ENCODE measurements around the gene NUDT13. TPM values are rescaled to one million over a fixed set of nuclear protein-coding genes. Genes with fewer than 3 reads are reported as not detected.

NUDT13 gene
- total and polyA plus RNA-seq, 11 donors = 1.8 to 5.8 (median 3.2) TPM

GRCh38 chr10:73174148-73174925 lies 64.1 kb downstream of the NUDT13 start:
- WGBS, 4 donors = 93 to 100% (median 100%) methylated on average over 1 of the region's 1 CpG
- Histone ChIP-seq H3K4me1 (peaks cover 0 to 4% (median 0%) of the 10 kb centered on the region in 12 donors), H3K27me3 (no peaks in the 10 kb centered on the region), H3K9me3 (no peaks in the 10 kb centered on the region), H3K27ac (no peak overlapping the region), H3K4me3 (no peak overlapping the region), H3K36me3 (peaks cover 0 to 54% (median 39%) of the 10 kb centered on the region in 9 donors)
- no peak for ATAC-seq
- intact Hi-C loops (cut with DNase I) = no loop called here
- DNase-seq = no peak
- TF ChIP-seq POLR2A (IDR thresholded peaks at IDR 0.05) = no peak
- TF ChIP-seq, protein P1, sequence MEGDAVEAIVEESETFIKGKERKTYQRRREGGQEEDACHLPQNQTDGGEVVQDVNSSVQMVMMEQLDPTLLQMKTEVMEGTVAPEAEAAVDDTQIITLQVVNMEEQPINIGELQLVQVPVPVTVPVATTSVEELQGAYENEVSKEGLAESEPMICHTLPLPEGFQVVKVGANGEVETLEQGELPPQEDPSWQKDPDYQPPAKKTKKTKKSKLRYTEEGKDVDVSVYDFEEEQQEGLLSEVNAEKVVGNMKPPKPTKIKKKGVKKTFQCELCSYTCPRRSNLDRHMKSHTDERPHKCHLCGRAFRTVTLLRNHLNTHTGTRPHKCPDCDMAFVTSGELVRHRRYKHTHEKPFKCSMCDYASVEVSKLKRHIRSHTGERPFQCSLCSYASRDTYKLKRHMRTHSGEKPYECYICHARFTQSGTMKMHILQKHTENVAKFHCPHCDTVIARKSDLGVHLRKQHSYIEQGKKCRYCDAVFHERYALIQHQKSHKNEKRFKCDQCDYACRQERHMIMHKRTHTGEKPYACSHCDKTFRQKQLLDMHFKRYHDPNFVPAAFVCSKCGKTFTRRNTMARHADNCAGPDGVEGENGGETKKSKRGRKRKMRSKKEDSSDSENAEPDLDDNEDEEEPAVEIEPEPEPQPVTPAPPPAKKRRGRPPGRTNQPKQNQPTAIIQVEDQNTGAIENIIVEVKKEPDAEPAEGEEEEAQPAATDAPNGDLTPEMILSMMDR (IDR thresholded peaks at IDR 0.05) = no peak

Other genes with a start within 250 kb of the NUDT13 start
- under 1 TPM in 4 of 9 donors, not detected in 5; 0.16 to 0.53 (median 0.32) TPM for gene OIT3, start 216.7 kb upstream of the NUDT13 start, total RNA-seq
- gene OIT3, start 216.7 kb upstream of the NUDT13 start, polyA plus RNA-seq = not detected
- under 1 TPM in 4 of 9 donors, not detected in 5; 0.19 to 0.56 (median 0.28) TPM for gene PLA2G12B, start 155.6 kb upstream of the NUDT13 start, total RNA-seq
- gene PLA2G12B, start 155.6 kb upstream of the NUDT13 start, polyA plus RNA-seq = under 1 TPM in 1 of 2 donors, not detected in 1; 0.23 TPM
- 10 to 100 TPM; 44.5 to 71.7 (median 54.2) TPM for gene P4HA1, start 13.6 kb upstream of the NUDT13 start, total RNA-seq
- 10 to 100 TPM; 18.0 to 33.6 TPM for gene P4HA1, start 13.6 kb upstream of the NUDT13 start, polyA plus RNA-seq
- gene ECD, start 57.6 kb downstream of the NUDT13 start, total RNA-seq = 10 to 100 TPM; 13.3 to 21.9 (median 18.4) TPM
- 1 to 10 TPM; 7.5 to 9.3 TPM for gene ECD, start 57.6 kb downstream of the NUDT13 start, polyA plus RNA-seq
- 10 to 100 TPM in 8 of 9 donors, 1 to 10 TPM in 1; 9.9 to 21.8 (median 17.8) TPM for gene FAM149B1, start 57.7 kb downstream of the NUDT13 start, total RNA-seq
- gene FAM149B1, start 57.7 kb downstream of the NUDT13 start, polyA plus RNA-seq = 10 to 100 TPM in 1 of 2 donors, 1 to 10 TPM in 1; 7.8 to 18.2 TPM
- 10 to 100 TPM in 1 of 9 donors, 1 to 10 TPM in 8; 6.5 to 11.6 (median 6.8) TPM for gene DNAJC9, start 136.8 kb downstream of the NUDT13 start, total RNA-seq
- gene DNAJC9, start 136.8 kb downstream of the NUDT13 start, polyA plus RNA-seq = 1 to 10 TPM; 5.8 to 8.7 TPM
- gene MRPS16, start 142.2 kb downstream of the NUDT13 start, total RNA-seq = 100 to 1,000 TPM in 6 of 9 donors, 10 to 100 TPM in 3; 56.5 to 112 (median 101) TPM
- gene MRPS16, start 142.2 kb downstream of the NUDT13 start, polyA plus RNA-seq = 10 to 100 TPM; 80.5 to 85.8 TPM
- gene CFAP70, start 248.4 kb downstream of the NUDT13 start, total RNA-seq = 1 to 10 TPM in 6 of 9 donors, under 1 TPM in 3; 0.82 to 2.0 (median 1.6) TPM
- 1 to 10 TPM in 1 of 2 donors, under 1 TPM in 1; 0.22 to 1.4 TPM for gene CFAP70, start 248.4 kb downstream of the NUDT13 start, polyA plus RNA-seq

Measured in heart left ventricle (tissue), 16 donors.